Ammon's horn (tissue), 1 donor: ENCODE measurements around the gene AMH.
"Not testable (repeated sequence)": the region's sequence is repeated elsewhere in the genome, so short reads cannot be mapped to it uniquely, and the experiment has no call there.

Source experiments
- DNase-seq: peaks from one replicate; pipeline ENCODE4 v3.0.0-alpha.2; 2016; ENCODE audit warnings: low spot score

AMH gene

GRCh38 chr19:2249010-2249866 is at the start of gene AMH:
Gene AMH, plus strand, starts transcription at chr19:2249323. Its CDS starts 10 bp downstream, at chr19:2249333.
- DNase-seq, result no peak

DNA sequence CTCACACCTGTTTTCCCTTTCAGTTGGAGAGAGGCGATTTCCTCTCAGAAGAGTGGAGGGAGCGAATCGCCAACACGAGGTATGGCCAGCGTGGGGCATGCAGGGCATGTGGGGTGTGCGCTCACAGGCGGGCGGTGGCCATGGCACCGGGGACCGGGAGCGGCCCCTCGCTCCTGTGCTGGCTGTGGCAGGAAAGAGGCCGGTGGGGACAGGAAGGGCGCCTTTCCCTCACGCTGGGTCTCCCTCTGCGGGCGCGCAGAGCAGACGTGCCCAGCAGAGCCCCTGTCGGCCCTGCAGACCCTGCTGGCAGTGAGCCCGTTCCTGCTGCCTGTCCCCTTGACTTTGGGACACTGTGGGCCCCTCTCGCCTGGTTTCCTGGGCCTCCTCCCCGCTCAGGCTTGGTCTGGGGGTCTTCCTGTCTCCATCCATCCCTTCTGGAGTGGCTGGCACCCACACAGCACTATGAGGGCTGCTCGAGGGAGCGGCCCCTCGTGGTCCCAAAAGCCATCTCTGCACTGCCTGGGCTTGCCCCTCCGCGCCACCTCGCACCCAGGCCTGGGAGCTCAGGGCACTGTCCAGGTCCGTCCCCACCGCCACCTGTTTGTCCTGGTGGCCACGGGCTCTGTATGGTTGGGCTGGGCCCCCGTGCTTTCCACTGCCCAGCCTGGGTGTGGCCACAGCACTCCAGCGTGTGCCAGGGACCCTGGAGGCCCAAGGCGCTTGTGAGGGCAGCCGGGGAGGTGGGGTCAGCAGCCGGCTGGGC is 49.1 kb upstream of the AMH start:
- no peak for DNase-seq

DNA sequence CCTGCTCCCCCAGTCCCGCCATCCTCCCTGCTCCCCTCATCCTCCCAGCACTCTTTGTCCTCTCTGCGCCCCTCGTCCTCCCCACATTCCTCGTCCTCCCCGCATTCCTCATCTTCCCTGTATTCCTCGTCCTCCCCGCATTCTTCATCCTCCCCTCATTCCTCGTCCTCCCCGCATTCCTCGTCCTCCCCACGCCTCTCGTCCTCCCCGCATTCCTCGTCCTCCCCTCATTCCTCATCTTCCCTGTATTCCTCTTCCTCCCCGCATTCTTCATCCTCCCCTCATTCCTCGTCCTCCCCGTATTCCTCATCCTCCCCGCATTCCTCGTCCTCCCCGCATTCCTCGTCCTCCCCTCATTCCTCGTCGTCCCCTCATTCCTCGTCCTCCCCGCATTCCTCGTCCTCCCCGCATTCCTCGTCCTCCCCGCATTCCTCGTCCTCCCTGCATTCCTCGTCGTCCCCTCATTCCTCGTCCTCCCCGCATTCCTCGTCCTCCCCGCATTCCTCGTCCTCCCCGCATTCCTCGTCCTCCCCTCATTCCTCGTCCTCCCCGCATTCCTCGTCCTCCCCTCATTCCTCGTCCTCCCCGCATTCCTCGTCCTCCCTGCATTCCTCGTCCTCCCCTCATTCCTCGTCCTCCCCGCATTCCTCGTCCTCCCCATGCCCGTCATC is 48.4 kb upstream of the AMH start:
- DNase-seq, result not testable (repeated sequence)

GRCh38 chr19:2201473-2202148 is 47.5 kb upstream of the AMH start:
- DNase-seq, result no peak

DNA sequence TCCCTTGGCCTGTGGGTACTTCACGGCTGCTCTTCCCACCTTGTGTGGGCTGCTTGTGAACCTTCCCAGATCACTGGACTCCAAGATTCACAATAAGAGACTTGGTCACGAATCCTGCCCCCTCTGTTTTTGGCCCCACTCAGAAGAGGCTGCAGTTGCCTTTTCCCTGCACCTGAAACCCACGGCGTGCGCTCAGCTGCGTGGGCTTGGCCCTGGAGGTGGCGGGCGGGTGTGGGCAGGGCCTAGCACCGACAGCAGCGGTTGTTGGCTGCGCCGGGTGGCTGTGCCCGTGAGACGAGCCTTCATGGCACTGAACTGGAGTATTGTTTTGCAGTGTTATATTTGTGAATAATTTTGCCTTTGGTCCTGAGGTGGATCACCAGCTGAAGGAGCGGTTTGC is 46.8 kb upstream of the AMH start:
- no peak for DNase-seq

DNA sequence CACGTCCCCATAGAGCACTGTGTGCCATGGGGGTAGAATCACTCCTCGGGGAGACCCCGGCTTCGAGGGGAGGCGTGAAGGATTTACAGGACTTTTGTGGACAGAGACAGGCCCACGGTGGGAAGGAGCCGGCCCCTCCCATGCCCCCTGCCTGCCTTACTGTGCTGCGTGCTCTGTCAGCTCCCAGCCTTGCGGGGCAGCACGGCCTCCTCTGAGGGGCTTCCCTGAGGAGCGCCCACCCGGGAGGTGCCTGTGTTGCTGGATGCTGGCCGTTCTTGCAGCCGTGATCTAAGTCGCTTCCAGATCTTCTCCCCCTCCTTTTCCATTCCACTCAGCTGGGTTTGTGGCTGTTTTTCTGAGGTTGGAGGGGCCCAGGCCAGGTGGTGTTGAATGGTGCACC is 42.1 kb upstream of the AMH start:
- DNase-seq, result no peak

- no peak for DNase-seq
Observed at GRCh38 chr19:2207991-2208860, 40.9 kb upstream of the AMH start.

- no peak for DNase-seq
Observed at GRCh38 chr19:2208975-2209374, 40.1 kb upstream of the AMH start.

DNA sequence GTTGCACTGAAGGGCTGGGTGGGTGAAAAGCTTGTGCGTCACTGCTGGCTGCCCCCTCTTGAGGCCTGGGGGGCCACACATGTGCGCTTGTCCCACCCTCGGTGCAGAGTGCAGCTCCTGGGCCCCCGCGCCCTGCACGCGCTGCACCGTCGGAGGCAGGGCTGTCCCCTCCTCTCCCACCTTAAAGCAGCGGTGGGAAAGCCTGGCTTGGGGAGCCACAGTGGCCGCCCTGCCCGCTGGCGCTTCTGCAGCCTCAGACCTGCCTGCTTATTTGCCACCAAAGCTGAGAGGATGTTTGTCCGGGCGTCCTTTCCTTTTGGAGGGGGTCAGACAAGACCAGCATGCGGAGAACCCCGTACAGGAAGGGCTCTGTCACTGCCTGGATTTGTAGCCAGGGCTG is 39.7 kb upstream of the AMH start:
- DNase-seq, result no peak

DNA sequence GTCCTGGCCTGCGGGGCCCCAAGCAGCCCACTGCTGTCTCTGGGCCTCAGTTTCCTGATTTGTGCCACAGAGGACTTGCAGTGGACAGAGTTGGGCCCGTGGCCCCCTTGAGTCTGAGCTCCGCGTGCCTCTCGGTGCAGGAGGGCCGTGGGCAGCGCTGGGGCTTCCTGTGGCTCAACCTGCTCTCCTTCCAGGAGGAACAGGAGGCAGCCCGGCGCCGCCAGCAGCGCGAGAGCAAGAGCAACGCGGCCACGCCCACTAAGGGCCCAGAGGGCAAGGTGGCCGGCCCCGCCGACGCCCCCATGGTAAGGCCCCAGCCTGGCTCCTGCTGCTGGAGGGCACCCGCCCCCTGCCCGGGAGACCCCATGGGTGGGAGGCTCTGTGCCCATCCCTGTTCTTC is 38.9 kb upstream of the AMH start:
- DNase-seq, result no peak

- DNase-seq, result no peak
Observed at GRCh38 chr19:2210987-2211740, 38.0 kb upstream of the AMH start.

DNA sequence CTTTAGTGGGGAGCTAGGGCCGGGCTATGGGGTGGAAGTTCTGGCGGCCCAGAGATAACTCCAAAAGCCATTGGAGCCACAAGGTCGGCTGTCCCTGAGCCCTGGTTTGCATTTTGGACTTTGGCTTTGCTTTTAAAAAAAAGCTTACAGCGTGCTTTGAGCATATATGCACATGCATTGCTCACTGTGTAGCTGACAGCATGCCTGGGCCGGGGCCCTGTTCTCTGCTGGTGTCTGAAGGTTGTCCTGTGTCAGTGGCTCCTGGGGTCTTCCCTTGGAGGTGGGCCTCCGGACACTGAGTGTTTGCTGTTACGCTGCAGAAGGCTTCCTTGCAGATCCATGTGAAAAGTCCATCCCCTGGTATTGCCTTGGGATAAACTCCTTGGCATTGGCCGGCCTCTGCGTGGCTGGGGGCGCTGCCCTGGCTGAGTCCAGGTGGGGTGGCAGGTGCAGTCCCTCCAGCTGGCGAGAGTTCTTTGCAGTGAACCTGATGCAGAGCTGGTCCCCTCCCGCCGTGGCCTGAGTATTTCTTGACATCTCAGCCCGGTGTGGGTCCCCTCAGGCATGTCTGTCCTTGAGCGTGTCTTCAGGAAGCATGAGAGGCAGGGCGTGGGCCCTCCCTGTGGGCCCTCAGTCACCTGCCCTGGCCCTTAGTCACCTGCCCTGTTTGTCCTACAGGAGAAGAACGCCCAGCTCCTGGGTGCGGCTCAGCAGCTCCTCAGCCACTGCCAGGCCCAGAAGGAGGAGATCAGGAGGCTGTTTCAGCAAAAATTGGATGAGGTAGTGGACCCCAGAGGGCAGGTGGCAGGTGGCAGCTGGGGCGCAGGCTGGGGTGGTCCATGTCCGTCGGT is 36.0 kb upstream of the AMH start:
- no peak for DNase-seq

DNA sequence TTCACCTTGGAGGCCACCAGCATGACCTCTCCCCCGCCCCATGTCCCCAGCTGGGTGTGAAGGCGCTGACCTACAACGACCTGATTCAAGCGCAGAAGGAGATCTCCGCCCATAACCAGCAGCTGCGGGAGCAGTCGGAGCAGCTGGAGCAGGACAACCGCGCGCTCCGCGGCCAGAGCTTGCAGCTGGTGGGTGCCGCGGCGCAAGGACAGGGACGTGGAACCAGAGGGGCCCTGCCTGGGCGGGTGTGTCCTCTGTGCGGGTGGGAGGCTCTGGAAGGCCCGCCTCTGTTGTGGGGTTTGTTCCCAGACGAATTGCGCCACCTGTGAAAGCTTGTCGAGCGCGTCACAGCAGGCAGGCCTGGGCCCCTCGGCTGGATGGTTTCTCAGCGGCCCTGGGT is 35.3 kb upstream of the AMH start:
- peak; percentile 26 for DNase-seq

DNA sequence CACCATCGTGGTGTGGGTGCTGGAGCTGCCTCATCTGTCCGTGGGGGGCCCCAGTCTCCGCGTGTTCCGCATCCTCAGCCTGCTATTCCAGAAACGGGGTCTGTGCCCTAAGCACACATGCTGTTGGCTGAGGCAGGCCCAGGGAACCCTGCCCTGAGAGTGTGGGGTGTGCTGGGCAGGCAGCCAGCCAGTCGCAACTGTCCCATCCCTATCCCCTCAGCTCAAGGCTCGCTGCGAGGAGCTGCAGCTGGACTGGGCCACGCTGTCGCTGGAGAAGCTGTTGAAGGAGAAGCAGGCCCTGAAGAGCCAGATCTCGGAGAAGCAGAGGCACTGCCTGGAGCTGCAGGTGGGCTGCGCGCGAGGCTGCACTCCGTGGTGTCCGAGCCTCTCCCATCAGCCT is 34.9 kb upstream of the AMH start:
- DNase-seq, result peak; percentile 20

- DNase-seq, result no peak
Observed at GRCh38 chr19:2215281-2215751, 33.8 kb upstream of the AMH start.

DNA sequence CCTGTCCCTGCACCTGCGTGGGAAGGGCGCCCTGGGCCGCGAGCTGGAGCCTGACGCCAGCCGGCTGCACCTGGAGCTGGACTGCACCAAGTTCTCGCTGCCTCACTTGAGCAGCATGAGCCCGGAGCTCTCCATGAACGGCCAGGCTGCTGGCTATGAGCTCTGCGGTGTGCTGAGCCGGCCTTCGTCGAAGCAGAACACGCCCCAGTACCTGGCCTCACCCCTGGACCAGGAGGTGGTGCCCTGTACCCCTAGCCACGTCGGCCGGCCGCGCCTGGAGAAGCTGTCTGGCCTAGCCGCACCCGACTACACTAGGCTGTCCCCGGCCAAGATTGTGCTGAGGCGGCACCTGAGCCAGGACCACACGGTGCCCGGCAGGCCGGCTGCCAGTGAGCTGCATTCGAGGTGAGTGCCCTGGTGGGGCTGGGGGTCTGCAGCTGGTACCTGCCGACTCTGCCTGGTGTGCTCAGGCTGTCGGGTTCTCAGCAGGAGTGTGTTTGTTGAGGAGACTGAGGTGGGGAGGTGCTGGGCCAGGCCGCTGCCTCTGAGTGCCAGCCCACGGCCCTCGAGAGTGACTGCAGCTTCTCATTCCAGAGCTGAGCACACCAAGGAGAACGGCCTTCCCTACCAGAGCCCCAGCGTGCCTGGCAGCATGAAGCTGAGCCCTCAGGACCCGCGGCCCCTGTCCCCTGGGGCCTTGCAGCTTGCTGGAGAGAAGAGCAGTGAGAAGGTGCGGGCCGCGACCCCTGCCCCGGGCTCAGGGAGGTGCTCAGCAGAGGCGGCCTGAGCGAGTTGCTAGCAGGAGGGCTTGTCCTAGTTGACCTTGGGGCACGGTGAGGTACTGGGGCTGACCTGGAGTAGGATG is 32.5 kb upstream of the AMH start:
- no peak for DNase-seq

DNA sequence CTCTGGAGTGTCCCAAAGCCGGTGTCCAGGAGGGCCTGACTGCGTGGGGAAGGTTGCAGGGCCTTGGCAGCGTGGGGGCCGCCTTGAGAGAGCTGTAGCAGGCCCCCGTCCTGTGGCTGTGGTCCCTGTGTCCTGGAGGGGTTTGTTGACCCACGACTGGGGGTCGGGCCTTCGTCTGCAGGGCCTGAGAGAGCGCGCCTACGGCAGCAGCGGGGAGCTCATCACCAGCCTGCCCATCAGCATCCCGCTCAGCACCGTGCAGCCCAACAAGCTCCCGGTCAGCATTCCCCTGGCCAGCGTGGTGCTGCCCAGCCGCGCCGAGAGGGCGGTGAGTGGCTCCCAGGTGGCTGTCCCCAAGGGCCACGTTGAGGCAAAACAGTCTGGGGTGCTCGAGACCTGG is 31.5 kb upstream of the AMH start:
- DNase-seq, result no peak

DNA sequence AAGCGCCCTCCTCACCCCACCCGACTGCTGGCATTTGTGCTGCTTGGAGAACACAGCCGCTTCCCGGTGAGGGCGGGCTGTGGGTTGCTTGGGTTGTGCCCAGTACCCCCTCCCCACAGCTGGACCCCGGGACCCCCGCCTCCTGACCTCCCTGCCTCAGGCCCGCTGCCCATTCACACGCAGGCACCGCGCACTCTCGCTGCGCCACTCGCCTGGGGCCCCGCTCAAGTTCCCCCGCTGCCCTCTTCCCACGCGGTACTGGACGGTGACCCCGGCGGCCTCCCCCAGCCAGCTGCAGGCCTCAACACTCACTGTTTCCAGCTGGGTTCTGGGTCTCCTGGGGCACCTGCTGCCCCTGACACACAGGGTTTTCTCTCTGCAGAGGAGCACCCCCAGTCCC is 29.4 kb upstream of the AMH start:
- DNase-seq, result no peak
